Psoas muscle (tissue), 8 donors: ENCODE data around the gene PRKCD. TPM values are rescaled to one million over a fixed set of nuclear protein-coding genes. Genes with fewer than 3 reads are reported as not detected.

Experiments used
- ATAC-seq, 4 donors: fragments of 200-7000 bp; cut with Tn5 transposase; one replicate each; pipeline ENCODE4 v1.9.1; 2020; ENCODE audit warnings: moderate library complexity in 3 of 4, mild to moderate bottlenecking in 2 of 4
- DNase-seq, 2 donors: peaks; one replicate each; pipeline ENCODE4 v3.0.0-alpha.2; 2020
- H3K27ac ChIP-seq: fragments of 200-600 bp; one replicate; pipeline ENCODE4 v1.8.0; 2022
- H3K27me3 ChIP-seq, 3 donors: fragments of 200-600 bp in 1 of 3; one replicate each; pipeline versions ENCODE4 v1.6.1 to v1.8.0; 2013 to 2022; ENCODE audit warnings: low read length in 2 of 3, mild to moderate bottlenecking in 2 of 3, moderate library complexity in 1 of 3; ENCODE audit not compliant: insufficient read depth in 3 of 3
- H3K36me3 ChIP-seq, 2 donors: fragments of 200-600 bp in 1 of 2; one replicate each; pipeline versions ENCODE4 v1.6.1 to v1.8.0; 2013 to 2022; ENCODE audit warnings: low read depth in 1 of 2, mild to moderate bottlenecking in 1 of 2, moderate library complexity in 1 of 2; ENCODE audit not compliant: insufficient read depth in 1 of 2
- H3K4me1 ChIP-seq: fragments of 200-600 bp; one replicate; pipeline ENCODE4 v1.8.0; 2022
- H3K4me3 ChIP-seq: fragments of 200-600 bp; one replicate; pipeline ENCODE4 v1.8.0; 2022; ENCODE audit warnings: mild to moderate bottlenecking
- H3K9me3 ChIP-seq: fragments of 200-600 bp; one replicate; pipeline ENCODE4 v1.8.0; 2022
- CTCF ChIP-seq: fragments of 200-600 bp; IDR thresholded peaks from one replicate; pipeline ENCODE4 v1.8.0; 2022; ENCODE audit warnings: antibody characterized with exemption
- WGBS, 3 donors: extraction: QIAGEN DNeasy Blood & Tissue Kit; methylation state at CpG; one replicate each; pipeline versions ENCODE4 v1.1.6 to v1.1.7; 2013; 5-methylcytosine and 5-hydroxymethylcytosine counted together
- intact Hi-C, 2 donors: fragments of 100-400 bp; cut with DNase I; formaldehyde crosslinking; loops; one replicate each; pipeline versions ENCODE4 v1.11.0 to v1.14.2; 2022
- polyA plus RNA-seq, 3 donors: library from polyadenylated mRNA; stranded (reverse); fragments of 200-250 nt; gene quantifications; one replicate each; pipeline ENCODE4 v1.2.3, GENCODE V29; 2013
- total RNA-seq, 4 donors: library from RNA; stranded (reverse); fragmentation: NEBNext Ultra II Directional in 2 of 4; extraction: Animal tissue kit (Norgen Biotek cat#: 25700) in 2 of 4; gene quantifications; one replicate each; pipeline versions ENCODE4 v1.2.1 to v1.2.4, GENCODE V29; 2021 to 2023
- donor health status: healthy with polysubstance abuse.
- donor health status: DM: no; HTN: no; CAD: no; lungs with moderate emphysema.
- donor health status: Bipolar disorder and iron deficiency.
- donor health status: healthy.
- donor health status: DM: yes; HTN: yes; CAD: no.
- donor health status: DM: no; HTN: no; CAD: no.
- donor health status: DM: no; HTN: no; CAD: no.
- donor health status: DM: yes; HTN: yes; CAD: no.

The PRKCD gene
- total and polyA plus RNA-seq, 7 donors = 3.2 to 8.4 (median 4.4) TPM

GRCh38 chr3:53142986-53143385, 18.0 kb upstream of the PRKCD start:
- no peak overlapping the region for H3K27ac ChIP-seq
- TF ChIP-seq CTCF = no peak
- peaks cover 9% of the 10 kb centered on the region for H3K4me1 ChIP-seq
- no peak for ATAC-seq
- H3K27me3 ChIP-seq = no peaks in the 10 kb centered on the region
- no peak overlapping the region for H3K4me3 ChIP-seq
- intact Hi-C loops = no loop called here
- H3K9me3 ChIP-seq = no peaks in the 10 kb centered on the region
- peak in 1 of 2 donors; percentile 10 for DNase-seq
- no peaks in the 10 kb centered on the region for H3K36me3 ChIP-seq
- WGBS, 3 donors = 71 to 80% (median 80%) methylated on average over 3 of the region's 3 CpGs

- H3K27ac ChIP-seq = no peak overlapping the region
- no peaks in the 10 kb centered on the region for H3K36me3 ChIP-seq
- H3K9me3 ChIP-seq = no peaks in the 10 kb centered on the region
- no peak for TF ChIP-seq CTCF
- intact Hi-C loops = no loop called here
- no peak for ATAC-seq
- DNase-seq = peak in 1 of 2 donors; percentile 5
- 90 to 96% (median 94%) methylated on average over 4 of the region's 4 CpGs for WGBS, 3 donors
- H3K27me3 ChIP-seq = no peaks in the 10 kb centered on the region
- H3K4me1 ChIP-seq = peaks cover 13% of the 10 kb centered on the region
- no peak overlapping the region for H3K4me3 ChIP-seq
Observed at GRCh38 chr3:53144446-53144845, 16.6 kb upstream of the PRKCD start.

- intact Hi-C loops = no loop called here
- DNase-seq (peak in 1 of 2 donors; percentile 0), ATAC-seq (no peak)
- WGBS, 3 donors = 79 to 85% (median 80%) methylated on average over 11 of the region's 11 CpGs
- Histone ChIP-seq H3K36me3 (no peaks in the 10 kb centered on the region), H3K9me3 (no peaks in the 10 kb centered on the region), H3K4me3 (no peak overlapping the region), H3K4me1 (peaks cover 14% of the 10 kb centered on the region), H3K27me3 (no peaks in the 10 kb centered on the region), H3K27ac (no peak overlapping the region)
- no peak for TF ChIP-seq CTCF
Observed at GRCh38 chr3:53144862-53145712, 15.9 kb upstream of the PRKCD start.

GRCh38 chr3:53145713-53146080, 15.3 kb upstream of the PRKCD start:
- no peak overlapping the region for H3K4me3 ChIP-seq
- intact Hi-C loops = no loop called here
- no peaks in the 10 kb centered on the region for H3K27me3 ChIP-seq
- no peak overlapping the region for H3K27ac ChIP-seq
- WGBS, 3 donors = 70 to 75% (median 73%) methylated on average over 3 of the region's 3 CpGs
- H3K36me3 ChIP-seq = no peaks in the 10 kb centered on the region
- no peak for ATAC-seq
- no peak for DNase-seq
- no peak for TF ChIP-seq CTCF
- H3K9me3 ChIP-seq = no peaks in the 10 kb centered on the region
- peaks cover 16% of the 10 kb centered on the region for H3K4me1 ChIP-seq
